IMR-90 (cell line): ENCODE measurements around the gene MAPK8IP3. TPM values are rescaled to one million over a fixed set of nuclear protein-coding genes. Genes with fewer than 3 reads are reported as not detected.

Experiments used
- ATAC-seq: fragments of 200-7000 bp; cut with Tn5 transposase; 2 replicates; pipeline ENCODE4 v1.9.1; 2020; ENCODE audit warnings: low read depth, mild to moderate bottlenecking, moderate library complexity
- BruUV-seq: library from RNA; stranded (reverse); fragments of 400-500 nt; replicated peaks from 2 replicates; lab custom pipeline; 2021; lab: Mats Ljungman, UMichigan
- CTCF ChIA-PET: fragments of 300-600 bp; formaldehyde crosslinking; extraction: SDS; loops from one replicate; lab custom pipeline; 2021; ENCODE audit warnings: antibody characterized with exemption; lab: Yijun Ruan, JAX
- POLR2A ChIA-PET: fragments of 300-600 bp; sonication (Branson Sonifier 250); formaldehyde crosslinking; loops from one replicate; lab custom pipeline; 2022; ENCODE audit warnings: antibody characterized with exemption; ENCODE audit not compliant: unreplicated experiment; lab: Charles Lee
- DNase-seq: peaks from one replicate; pipeline ENCODE4 v3.0.0; 2013
- H2AFZ ChIP-seq: replicated peaks from 2 replicates; pipeline ENCODE3; 2013; ENCODE audit warnings: low read length, mild to moderate bottlenecking; ENCODE audit not compliant: poor library complexity
- H2AK5ac ChIP-seq: 2 replicates; pipeline ENCODE4 v1.6.1; 2013; ENCODE audit warnings: low read depth, low read length, inconsistent platforms
- H2AK9ac ChIP-seq: replicated peaks from 2 replicates; pipeline ENCODE3; 2013; ENCODE audit warnings: mild to moderate bottlenecking, low read depth, low read length, moderate library complexity; ENCODE audit not compliant: poor library complexity
- H2BK120ac ChIP-seq: 2 replicates; pipeline ENCODE4 v1.6.1; 2013; ENCODE audit warnings: low read depth, low read length, inconsistent platforms
- H2BK15ac ChIP-seq: 3 replicates; pipeline ENCODE4 v1.6.1; 2013; ENCODE audit warnings: low read depth, low read length, inconsistent platforms
- H2BK20ac ChIP-seq: 2 replicates; pipeline ENCODE4 v1.6.1; 2013; ENCODE audit warnings: low read depth, mild to moderate bottlenecking, inconsistent platforms, low read length, moderate library complexity
- H2BK5ac ChIP-seq: 2 replicates; pipeline ENCODE4 v1.6.1; 2013; ENCODE audit warnings: mild to moderate bottlenecking, low read depth, low read length, inconsistent platforms; ENCODE audit not compliant: poor library complexity, severe bottlenecking
- H3K14ac ChIP-seq: replicated peaks from 2 replicates; pipeline ENCODE4 v1.6.1; 2013; ENCODE audit warnings: low read depth, low read length, inconsistent platforms
- H3K18ac ChIP-seq: 2 replicates; pipeline ENCODE4 v1.6.1; 2013; ENCODE audit warnings: low read depth, low read length, control low read depth
- H3K23ac ChIP-seq: 2 replicates; pipeline ENCODE4 v1.6.1; 2013; ENCODE audit warnings: low read depth, low read length, inconsistent platforms
- H3K27ac ChIP-seq: 2 replicates; pipeline ENCODE4 v1.5.1; 2013; ENCODE audit warnings: mild to moderate bottlenecking, control low read depth, low read length; ENCODE audit not compliant: insufficient read depth
- H3K27me3 ChIP-seq: 2 replicates; pipeline ENCODE4 v1.6.1; 2013; ENCODE audit warnings: low read length; ENCODE audit not compliant: control insufficient read depth, insufficient read depth
- H3K36me3 ChIP-seq: 2 replicates; pipeline ENCODE4 v1.6.1; 2013; ENCODE audit warnings: low read length, mixed read lengths; ENCODE audit not compliant: control insufficient read depth, insufficient read depth
- H3K4ac ChIP-seq: 2 replicates; pipeline ENCODE4 v1.6.1; 2013; ENCODE audit warnings: low read depth, low read length, inconsistent platforms
- H3K4me1 ChIP-seq: 2 replicates; pipeline ENCODE4 v1.6.1; 2013; ENCODE audit warnings: low read length, mixed read lengths; ENCODE audit not compliant: control insufficient read depth, insufficient read depth
- H3K4me2 ChIP-seq: 2 replicates; pipeline ENCODE4 v1.6.1; 2013; ENCODE audit warnings: low read depth, mild to moderate bottlenecking, control low read depth, low read length, moderate library complexity
- H3K4me3 ChIP-seq: 2 replicates; pipeline ENCODE4 v1.5.1; 2013; ENCODE audit warnings: low read depth, mild to moderate bottlenecking, control low read depth, low read length, moderate library complexity; ENCODE audit not compliant: insufficient read depth
- H3K56ac ChIP-seq: 2 replicates; pipeline ENCODE4 v1.6.1; 2013; ENCODE audit warnings: low read length, inconsistent platforms; ENCODE audit not compliant: insufficient read depth; ENCODE audit errors: extremely low read depth
- H3K79me1 ChIP-seq, 2 experiments: 2 replicates each; pipeline ENCODE4 v1.6.1; 2013; ENCODE audit warnings: low read length in 2 of 2, inconsistent platforms in 1 of 2, low read depth in 1 of 2
- H3K9ac ChIP-seq: 2 replicates; pipeline ENCODE4 v1.6.1; 2013; ENCODE audit warnings: low read depth, low read length, control low read depth
- H3K9me1 ChIP-seq: 2 replicates; pipeline ENCODE4 v1.6.1; 2013; ENCODE audit warnings: low read length, inconsistent platforms; ENCODE audit not compliant: insufficient read depth
- H3K9me3 ChIP-seq: 2 replicates; pipeline ENCODE4 v1.6.1; 2013; ENCODE audit warnings: low read length; ENCODE audit not compliant: control insufficient read depth, insufficient read depth
- H4K20me1 ChIP-seq: 2 replicates; pipeline ENCODE4 v1.6.1; 2013; ENCODE audit warnings: low read length, inconsistent platforms; ENCODE audit not compliant: insufficient read depth
- H4K5ac ChIP-seq: 2 replicates; pipeline ENCODE4 v1.6.1; 2013; ENCODE audit warnings: mild to moderate bottlenecking, low read depth, low read length, control low read depth
- H4K8ac ChIP-seq, 2 experiments: 2 replicates each; pipeline ENCODE4 v1.6.1; 2013; ENCODE audit warnings: low read depth in 2 of 2, low read length in 2 of 2, control low read depth in 1 of 2, inconsistent platforms in 1 of 2
- H4K91ac ChIP-seq: 2 replicates; pipeline ENCODE4 v1.6.1; 2013; ENCODE audit warnings: low read depth, low read length, inconsistent platforms; ENCODE audit not compliant: insufficient read depth
- BHLHE40 ChIP-seq: fragments of 150-350 bp; IDR thresholded peaks from 2 replicates; pipeline ENCODE4 v1.6.1; 2016; ENCODE audit warnings: mild to moderate bottlenecking, low read depth, low read length
- CEBPB ChIP-seq: IDR thresholded peaks from 2 replicates; pipeline ENCODE4 v1.6.1; 2012; ENCODE audit warnings: low read depth, low read length, improper control_type of control experiment
- CHD1 ChIP-seq: IDR thresholded peaks from 2 replicates; pipeline ENCODE4 v1.6.1; 2012; ENCODE audit warnings: low read depth, low read length, improper control_type of control experiment
- FOS ChIP-seq: fragments of 150-350 bp; IDR thresholded peaks from 2 replicates; pipeline ENCODE4 v1.6.1; 2016; ENCODE audit warnings: low read depth, low read length
- MAFK ChIP-seq: IDR thresholded peaks from 2 replicates; pipeline ENCODE4 v1.6.1; 2012; ENCODE audit warnings: low read depth, low read length, improper control_type of control experiment
- MAZ ChIP-seq: IDR thresholded peaks from 2 replicates; pipeline ENCODE4 v1.6.1; 2012; ENCODE audit warnings: low read depth, mild to moderate bottlenecking, low read length, improper control_type of control experiment, moderate library complexity, borderline replicate concordance
- MXI1 ChIP-seq: IDR thresholded peaks from 2 replicates; pipeline ENCODE4 v1.6.1; 2012; ENCODE audit warnings: low read depth, mild to moderate bottlenecking, low read length, moderate library complexity, borderline replicate concordance
- NFE2L2 ChIP-seq: fragments of 150-350 bp; IDR thresholded peaks from 2 replicates; pipeline ENCODE4 v1.6.1; 2016; ENCODE audit warnings: low read depth, mild to moderate bottlenecking, low read length
- POLR2A ChIP-seq: IDR thresholded peaks from 2 replicates; pipeline ENCODE4 v1.6.1; 2012; ENCODE audit warnings: mild to moderate bottlenecking, low read depth, low read length
- RAD21 ChIP-seq: IDR thresholded peaks from 2 replicates; pipeline ENCODE4 v1.6.1; 2012; ENCODE audit warnings: low read length, improper control_type of control experiment
- RCOR1 ChIP-seq: IDR thresholded peaks from 2 replicates; pipeline ENCODE4 v1.6.1; 2012; ENCODE audit warnings: mild to moderate bottlenecking, low read length, improper control_type of control experiment; ENCODE audit not compliant: insufficient replicate concordance
- RFX5 ChIP-seq: IDR thresholded peaks from 2 replicates; pipeline ENCODE4 v1.8.0; 2012; ENCODE audit warnings: low read depth, mild to moderate bottlenecking, low read length, moderate library complexity
- SMC3 ChIP-seq: fragments of 150-350 bp; IDR thresholded peaks from 2 replicates; pipeline ENCODE4 v1.6.1; 2016; ENCODE audit warnings: low read depth, mild to moderate bottlenecking, antibody characterized with exemption, low read length, moderate library complexity
- WGBS, 2 experiments: methylation state at CpG; one replicate each; pipeline versions ENCODE4 v1.1.5 to v1.1.7; 2013; ENCODE audit warnings: missing lambda C conversion rate in 2 of 2; ENCODE audit not compliant: insufficient read length in 1 of 2; ENCODE audit errors: extremely low coverage in 2 of 2; 5-methylcytosine and 5-hydroxymethylcytosine counted together
- dilution Hi-C: fragments of 300-500 bp; cut with HindIII; formaldehyde crosslinking; loops from one replicate; pipeline ENCODE4 v1.14.3; 2018; ENCODE audit warnings: low sequenced_read_pairs; ENCODE audit not compliant: unreplicated experiment
- in situ Hi-C: fragments of 300-500 bp; cut with MboI; formaldehyde crosslinking; loops from 3 replicates; pipeline ENCODE4 v1.14.3; 2019; ENCODE audit warnings: low sequenced_read_pairs, inconsistent platforms, mixed read lengths
- intact Hi-C: fragments of 100-400 bp; cut with micrococcal nuclease; formaldehyde crosslinking; loops from 2 replicates; pipeline ENCODE4 v1.10.0; 2022
- polyA plus RNA-seq, 3 experiments: library from polyadenylated mRNA; depleted of rRNA; stranded (reverse); fragments of >200 nt; gene quantifications; 2 replicates each; pipeline ENCODE4 v1.2.3, GENCODE V29; 2012; ENCODE audit warnings: low replicate concordance in 1 of 3
- total RNA-seq: library from RNA; depleted of rRNA; stranded (reverse); fragments of >200 nt; gene quantifications from 2 replicates; pipeline ENCODE4 v1.2.3, GENCODE V29; 2012
- TF ChIP-seq, protein P1 (sequence below): fragments of 150-350 bp; IDR thresholded peaks from 2 replicates; pipeline ENCODE4 v1.6.1; 2017; ENCODE audit warnings: mild to moderate bottlenecking, antibody characterized with exemption, low read length, low read depth
- TF ChIP-seq, protein P2 (sequence below): conservative IDR thresholded peaks from 2 replicates; pipeline ENCODE4 v1.5.1; 2012; ENCODE audit warnings: mild to moderate bottlenecking, low read depth, low read length, improper control_type of control experiment

Gene MAPK8IP3
- total and polyA plus RNA-seq, 2 of the 4 experiments (the other 2 are of a cell fraction): 17.0 to 69.1 TPM

DNA sequence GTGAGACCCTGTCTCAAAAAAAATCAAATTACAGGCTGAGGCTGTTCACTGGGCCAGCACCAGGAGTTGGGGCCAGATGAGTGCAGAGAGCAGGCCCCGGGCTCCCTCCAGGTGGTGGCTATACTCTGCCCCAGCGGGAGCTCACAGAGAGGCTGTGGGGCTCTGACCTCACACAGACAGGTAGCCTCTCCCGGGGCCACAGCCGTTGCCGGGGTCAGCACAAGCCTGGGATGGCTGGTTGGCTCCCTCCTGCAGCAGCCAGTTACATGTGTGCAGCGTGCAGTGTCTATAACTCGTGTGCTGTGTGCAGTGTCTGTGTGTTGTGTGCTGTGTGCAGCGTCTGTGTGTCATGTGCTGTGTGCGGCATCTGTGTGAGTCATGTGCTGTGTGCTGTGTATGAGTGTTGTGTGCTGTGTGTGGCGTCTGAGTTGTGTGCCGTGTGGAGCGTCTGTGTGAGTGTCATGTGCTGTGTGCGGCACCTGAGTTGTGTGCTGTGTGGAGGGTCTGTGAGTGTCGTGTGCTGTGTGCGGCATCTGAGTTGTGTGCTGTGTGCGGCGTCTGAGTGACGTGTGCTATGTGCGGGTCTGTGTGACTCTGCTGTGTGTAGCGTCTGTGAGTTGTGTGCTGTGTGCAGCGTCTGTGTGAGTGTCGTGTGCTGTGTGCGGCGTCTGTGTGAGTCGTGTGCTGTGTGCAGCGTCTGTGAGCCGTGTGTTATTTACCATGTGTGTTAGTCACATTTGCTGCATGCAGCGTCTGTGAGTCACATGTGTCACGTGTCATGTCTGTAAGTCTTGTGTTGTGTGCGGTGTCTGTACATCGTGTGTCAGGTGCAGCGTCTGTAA, 20.9 kb downstream of the MAPK8IP3 start:
- Histone ChIP-seq H3K4me1 (peaks cover 6% of the 10 kb centered on the region), H3K79me1 (peaks cover 21 to 52% of the 10 kb centered on the region in 2 experiments), H2BK20ac (no peak overlapping the region), H3K27me3 (no peaks in the 10 kb centered on the region), H3K23ac (no peak overlapping the region), H3K14ac (no peak overlapping the region), H3K36me3 (peaks cover 44% of the 10 kb centered on the region), H2BK5ac (no peak overlapping the region), H4K5ac (no peak overlapping the region), H3K18ac (no peak overlapping the region), H3K4me3 (no peak overlapping the region), H4K20me1 (peaks cover 38% of the 10 kb centered on the region), H3K9me1 (peaks cover 8% of the 10 kb centered on the region), H4K91ac (no peak overlapping the region), H2AFZ (no peak overlapping the region), H2BK15ac (no peak overlapping the region), H2AK5ac (no peak overlapping the region), H3K9me3 (no peaks in the 10 kb centered on the region), H2BK120ac (no peak overlapping the region), H3K4ac (no peak overlapping the region), H3K4me2 (no peak overlapping the region), H3K9ac (no peak overlapping the region), H3K56ac (no peak overlapping the region), H2AK9ac (no peak overlapping the region), H4K8ac (no peak overlapping the region), H3K27ac (no peak overlapping the region)
- POLR2A ChIA-PET: interaction anchor here (0.6 kb wide), 1 partner anchor 75 kb away, joined by 4 read pairs; no protein-coding TSS in a partner anchor
- in situ Hi-C loops (no loop called here), intact Hi-C loops (no loop called here), dilution Hi-C loops (no loop called here)
- CTCF ChIA-PET: no interaction called here
- 99% methylated on average over 17 of the region's 32 CpGs; no CpG with 5 or more reads in 1 of the 2 experiments for WGBS, 2 experiments
- ATAC-seq: no peak
- DNase-seq: no peak
- no TSS peak for BruUV-seq
- TF ChIP-seq RCOR1 (no peak), MXI1 (no peak), MAFK (no peak), FOS (no peak), RFX5 (no peak), NFE2L2 (no peak), MAZ (no peak), CEBPB (no peak), SMC3 (no peak), RAD21 (no peak), BHLHE40 (no peak), CHD1 (no peak), POLR2A (no peak)
- TF ChIP-seq, protein P1, sequence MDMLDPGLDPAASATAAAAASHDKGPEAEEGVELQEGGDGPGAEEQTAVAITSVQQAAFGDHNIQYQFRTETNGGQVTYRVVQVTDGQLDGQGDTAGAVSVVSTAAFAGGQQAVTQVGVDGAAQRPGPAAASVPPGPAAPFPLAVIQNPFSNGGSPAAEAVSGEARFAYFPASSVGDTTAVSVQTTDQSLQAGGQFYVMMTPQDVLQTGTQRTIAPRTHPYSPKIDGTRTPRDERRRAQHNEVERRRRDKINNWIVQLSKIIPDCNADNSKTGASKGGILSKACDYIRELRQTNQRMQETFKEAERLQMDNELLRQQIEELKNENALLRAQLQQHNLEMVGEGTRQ: no peak
- TF ChIP-seq, protein P2, sequence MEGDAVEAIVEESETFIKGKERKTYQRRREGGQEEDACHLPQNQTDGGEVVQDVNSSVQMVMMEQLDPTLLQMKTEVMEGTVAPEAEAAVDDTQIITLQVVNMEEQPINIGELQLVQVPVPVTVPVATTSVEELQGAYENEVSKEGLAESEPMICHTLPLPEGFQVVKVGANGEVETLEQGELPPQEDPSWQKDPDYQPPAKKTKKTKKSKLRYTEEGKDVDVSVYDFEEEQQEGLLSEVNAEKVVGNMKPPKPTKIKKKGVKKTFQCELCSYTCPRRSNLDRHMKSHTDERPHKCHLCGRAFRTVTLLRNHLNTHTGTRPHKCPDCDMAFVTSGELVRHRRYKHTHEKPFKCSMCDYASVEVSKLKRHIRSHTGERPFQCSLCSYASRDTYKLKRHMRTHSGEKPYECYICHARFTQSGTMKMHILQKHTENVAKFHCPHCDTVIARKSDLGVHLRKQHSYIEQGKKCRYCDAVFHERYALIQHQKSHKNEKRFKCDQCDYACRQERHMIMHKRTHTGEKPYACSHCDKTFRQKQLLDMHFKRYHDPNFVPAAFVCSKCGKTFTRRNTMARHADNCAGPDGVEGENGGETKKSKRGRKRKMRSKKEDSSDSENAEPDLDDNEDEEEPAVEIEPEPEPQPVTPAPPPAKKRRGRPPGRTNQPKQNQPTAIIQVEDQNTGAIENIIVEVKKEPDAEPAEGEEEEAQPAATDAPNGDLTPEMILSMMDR: no peak
